Measurements from ENCODE around the gene DENND1B.

GRCh38 chr1:197731449-197731848, 43.8 kb downstream of the DENND1B start:
- TF ChIP-seq EZH2 (IDR thresholded peaks at IDR 0.05; ENCODE audit: borderline replicate concordance, low read length): no peak
- TF ChIP-seq CTCF (conservative IDR thresholded peaks at IDR 0.05 in 1 of 2, IDR thresholded peaks at IDR 0.05 in 1 of 2; ENCODE audit: extremely low read depth in 1 of 2, insufficient read depth in 1 of 2, low read depth in 1 of 2, low read length in 2 of 2): no peak

All from mammary epithelial cell (primary cell).